Neural progenitor cell (in vitro differentiated cells): ENCODE results near the gene PLCB1. TPM values are rescaled to one million over a fixed set of nuclear protein-coding genes. Genes with fewer than 3 reads are reported as not detected.

ENCODE experiments used
- DNase-seq: peaks from one replicate; pipeline ENCODE4 v3.0.0-alpha.2; 2016; ENCODE audit warnings: low spot score
- H2AFZ ChIP-seq: fragments of 200-600 bp; sonication (generic); replicated peaks from 2 replicates; pipeline ENCODE4 v1.6.1; 2016; ENCODE audit warnings: antibody characterized with exemption
- H3F3A ChIP-seq: fragments of 200-600 bp; sonication (generic); 2 replicates; pipeline ENCODE4 v1.6.1; 2016; ENCODE audit warnings: antibody characterized with exemption, low read depth
- H3K27ac ChIP-seq: fragments of 200-600 bp; sonication (generic); 2 replicates; pipeline ENCODE4 v1.5.1; 2016; ENCODE audit warnings: mild to moderate bottlenecking
- H3K27me3 ChIP-seq: fragments of 200-600 bp; sonication (generic); 2 replicates; pipeline ENCODE4 v1.6.1; 2016; ENCODE audit warnings: mild to moderate bottlenecking, moderate library complexity
- H3K36me3 ChIP-seq: fragments of 200-600 bp; sonication (generic); 2 replicates; pipeline ENCODE4 v1.5.1; 2016
- H3K4me1 ChIP-seq: fragments of 200-600 bp; sonication (generic); 2 replicates; pipeline ENCODE4 v1.6.1; 2016; ENCODE audit warnings: mixed run types
- H3K4me2 ChIP-seq: fragments of 200-600 bp; sonication (generic); 2 replicates; pipeline ENCODE4 v1.6.1; 2016
- H3K4me3 ChIP-seq: fragments of 200-600 bp; sonication (generic); 2 replicates; pipeline ENCODE4 v1.5.1; 2016
- H3K79me2 ChIP-seq: fragments of 200-600 bp; sonication (generic); 2 replicates; pipeline ENCODE4 v1.6.1; 2016; ENCODE audit warnings: low read depth
- H3K9ac ChIP-seq: fragments of 200-600 bp; sonication (generic); 2 replicates; pipeline ENCODE4 v1.6.1; 2016
- H3K9me3 ChIP-seq: fragments of 200-600 bp; sonication (generic); 2 replicates; pipeline ENCODE4 v1.5.1; 2016; ENCODE audit warnings: low read depth
- H4K20me1 ChIP-seq: fragments of 200-600 bp; sonication (generic); 2 replicates; pipeline ENCODE4 v1.6.1; 2016; ENCODE audit warnings: low read depth
- H3K27ac Mint-ChIP-seq: 3 replicates; pipeline ENCODE4 v1.8.0; 2021; ENCODE audit warnings: mixed read lengths
- H3K27me3 Mint-ChIP-seq: 2 replicates; pipeline ENCODE4 v1.8.0; 2022; ENCODE audit warnings: low read depth, mild to moderate bottlenecking, inconsistent platforms, moderate library complexity, mixed read lengths; ENCODE audit not compliant: insufficient read depth
- H3K36me3 Mint-ChIP-seq: 3 replicates; pipeline ENCODE4 v1.8.0; 2021; ENCODE audit warnings: mixed read lengths
- H3K4me1 Mint-ChIP-seq: 3 replicates; pipeline ENCODE4 v1.8.0; 2021; ENCODE audit warnings: mixed read lengths
- H3K4me3 Mint-ChIP-seq: 3 replicates; pipeline ENCODE4 v1.8.0; 2021; ENCODE audit warnings: mild to moderate bottlenecking, moderate library complexity, mixed read lengths
- H3K9me3 Mint-ChIP-seq: 3 replicates; pipeline ENCODE4 v1.8.0; 2020; ENCODE audit warnings: mixed read lengths
- EZH2 ChIP-seq: fragments of 200-600 bp; sonication (generic); IDR thresholded peaks from 2 replicates; pipeline ENCODE4 v1.6.1; 2017; ENCODE audit warnings: antibody characterized with exemption, mild to moderate bottlenecking, moderate library complexity
- EZH2phosphoT487 ChIP-seq: fragments of 200-600 bp; sonication (generic); IDR thresholded peaks from 2 replicates; pipeline ENCODE4 v1.6.1; 2017; ENCODE audit warnings: antibody characterized with exemption
- total RNA-seq: library from RNA; depleted of rRNA; stranded (reverse); fragments of >200 nt; gene quantifications from 2 replicates; pipeline ENCODE4 v1.2.3, GENCODE V29; 2015; ENCODE audit warnings: low replicate concordance
- TF ChIP-seq, protein P1 (sequence below): fragments of 200-600 bp; sonication (generic); IDR thresholded peaks from 2 replicates; pipeline ENCODE4 v1.5.1; 2017; ENCODE audit warnings: antibody characterized with exemption, mild to moderate bottlenecking

The PLCB1 gene
- total RNA-seq, 1 donor from 2014 or later: 30.2 TPM

DNA sequence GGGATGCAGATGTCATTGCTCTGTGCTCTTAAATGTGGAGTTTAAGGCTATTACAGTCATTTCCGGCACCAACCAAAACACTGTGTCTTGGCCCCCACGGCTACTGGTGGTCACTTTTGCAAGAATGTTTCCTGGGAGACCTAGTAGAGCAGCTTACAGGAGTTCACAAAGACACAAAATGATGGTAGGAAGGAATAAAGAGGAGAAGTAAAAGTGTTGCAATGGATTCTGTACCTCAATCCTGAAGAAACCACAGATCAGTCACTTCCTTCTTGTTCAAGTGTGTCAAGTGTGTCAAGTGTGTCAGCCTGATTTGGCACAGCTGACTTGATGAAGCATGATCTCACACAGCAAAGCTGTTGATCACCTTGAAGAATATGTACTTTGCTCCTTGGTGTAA, 344.0 kb downstream of the PLCB1 start:
- Histone ChIP-seq H3F3A (no peaks in the 10 kb centered on the region), H2AFZ (no peak overlapping the region), H3K4me3 (no peak overlapping the region), H3K4me1 (peaks cover 4% of the 10 kb centered on the region), H3K79me2 (no peaks in the 10 kb centered on the region), H3K27ac (no peak overlapping the region), H3K4me2 (no peak overlapping the region), H3K27me3 (no peaks in the 10 kb centered on the region), H3K9me3 (no peaks in the 10 kb centered on the region), H3K9ac (no peak overlapping the region), H4K20me1 (no peaks in the 10 kb centered on the region), H3K36me3 (no peaks in the 10 kb centered on the region)
- Mint-ChIP-seq H3K4me1 (peaks cover 10% of the 10 kb centered on the region), H3K27me3 (no peaks in the 10 kb centered on the region), H3K27ac (no peak overlapping the region), H3K9me3 (no peaks in the 10 kb centered on the region), H3K36me3 (no peaks in the 10 kb centered on the region), H3K4me3 (no peak overlapping the region)
- TF ChIP-seq EZH2phosphoT487 (no peak), EZH2 (no peak)
- TF ChIP-seq, protein P1, sequence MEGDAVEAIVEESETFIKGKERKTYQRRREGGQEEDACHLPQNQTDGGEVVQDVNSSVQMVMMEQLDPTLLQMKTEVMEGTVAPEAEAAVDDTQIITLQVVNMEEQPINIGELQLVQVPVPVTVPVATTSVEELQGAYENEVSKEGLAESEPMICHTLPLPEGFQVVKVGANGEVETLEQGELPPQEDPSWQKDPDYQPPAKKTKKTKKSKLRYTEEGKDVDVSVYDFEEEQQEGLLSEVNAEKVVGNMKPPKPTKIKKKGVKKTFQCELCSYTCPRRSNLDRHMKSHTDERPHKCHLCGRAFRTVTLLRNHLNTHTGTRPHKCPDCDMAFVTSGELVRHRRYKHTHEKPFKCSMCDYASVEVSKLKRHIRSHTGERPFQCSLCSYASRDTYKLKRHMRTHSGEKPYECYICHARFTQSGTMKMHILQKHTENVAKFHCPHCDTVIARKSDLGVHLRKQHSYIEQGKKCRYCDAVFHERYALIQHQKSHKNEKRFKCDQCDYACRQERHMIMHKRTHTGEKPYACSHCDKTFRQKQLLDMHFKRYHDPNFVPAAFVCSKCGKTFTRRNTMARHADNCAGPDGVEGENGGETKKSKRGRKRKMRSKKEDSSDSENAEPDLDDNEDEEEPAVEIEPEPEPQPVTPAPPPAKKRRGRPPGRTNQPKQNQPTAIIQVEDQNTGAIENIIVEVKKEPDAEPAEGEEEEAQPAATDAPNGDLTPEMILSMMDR: no peak
- DNase-seq: no peak

DNA sequence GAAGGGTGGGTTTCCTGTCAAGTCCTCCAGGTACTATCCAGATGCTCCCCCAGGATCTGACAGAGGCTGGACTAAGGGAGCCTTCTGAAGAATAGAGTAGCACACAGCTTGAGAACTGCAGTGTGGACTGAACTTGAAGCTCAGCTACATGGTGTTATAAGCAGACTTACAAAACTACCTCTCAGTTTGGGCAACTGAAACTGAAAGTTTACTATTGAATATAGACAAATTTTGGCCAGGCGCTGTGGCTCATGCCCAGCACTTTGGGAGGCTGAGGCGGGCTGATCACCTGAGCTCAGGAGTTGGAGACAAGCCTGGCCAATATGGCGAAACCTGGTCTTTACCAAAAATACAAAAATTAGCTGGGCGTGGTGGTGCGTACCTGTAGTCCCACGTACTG, 348.5 kb downstream of the PLCB1 start:
- H3K27ac Mint-ChIP-seq: no peak overlapping the region
- Histone ChIP-seq H3K27ac (no peak overlapping the region), H4K20me1 (no peaks in the 10 kb centered on the region), H3K9me3 (no peaks in the 10 kb centered on the region), H3K27me3 (no peaks in the 10 kb centered on the region), H3K4me1 (no peaks in the 10 kb centered on the region), H3K36me3 (no peaks in the 10 kb centered on the region), H3F3A (no peaks in the 10 kb centered on the region), H3K4me3 (no peak overlapping the region), H3K79me2 (no peaks in the 10 kb centered on the region), H2AFZ (no peak overlapping the region), H3K9ac (no peak overlapping the region), H3K4me2 (no peak overlapping the region)
- H3K9me3 Mint-ChIP-seq: no peaks in the 10 kb centered on the region
- H3K4me1 Mint-ChIP-seq: no peaks in the 10 kb centered on the region
- H3K4me3 Mint-ChIP-seq: no peak overlapping the region
- H3K27me3 Mint-ChIP-seq: no peaks in the 10 kb centered on the region
- H3K36me3 Mint-ChIP-seq: no peaks in the 10 kb centered on the region
- TF ChIP-seq EZH2 (no peak), EZH2phosphoT487 (no peak)
- TF ChIP-seq, protein P1: no peak
- no peak for DNase-seq

DNA sequence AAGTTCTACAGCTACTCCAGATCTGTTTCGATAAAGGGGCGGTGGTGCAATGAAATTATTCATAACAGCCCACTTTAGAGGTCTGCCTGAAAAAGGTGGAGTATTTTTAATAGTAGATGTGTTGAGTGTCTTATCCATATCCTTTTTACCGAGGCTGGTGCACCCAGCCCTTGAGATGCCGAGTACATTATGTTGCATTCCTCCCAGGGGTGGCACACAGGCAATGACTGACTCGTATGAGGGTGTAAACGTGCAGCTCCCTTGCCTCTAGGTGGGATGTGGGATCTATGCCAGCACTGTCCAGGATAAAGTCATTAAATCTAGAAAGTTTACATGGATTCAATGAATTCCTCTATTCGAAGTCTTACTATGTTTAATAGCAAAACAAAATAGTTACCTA, 355.6 kb downstream of the PLCB1 start:
- Histone ChIP-seq H4K20me1 (no peaks in the 10 kb centered on the region), H3K4me1 (no peaks in the 10 kb centered on the region), H3K9me3 (no peaks in the 10 kb centered on the region), H3K9ac (no peak overlapping the region), H3K79me2 (no peaks in the 10 kb centered on the region), H3K4me2 (no peak overlapping the region), H3F3A (no peaks in the 10 kb centered on the region), H2AFZ (no peak overlapping the region), H3K36me3 (no peaks in the 10 kb centered on the region), H3K27ac (no peak overlapping the region), H3K4me3 (no peak overlapping the region), H3K27me3 (no peaks in the 10 kb centered on the region)
- Mint-ChIP-seq H3K9me3 (no peaks in the 10 kb centered on the region), H3K27ac (no peak overlapping the region), H3K4me3 (no peak overlapping the region), H3K36me3 (no peaks in the 10 kb centered on the region), H3K4me1 (no peaks in the 10 kb centered on the region), H3K27me3 (no peaks in the 10 kb centered on the region)
- no peak for DNase-seq
- TF ChIP-seq EZH2 (no peak), EZH2phosphoT487 (no peak)
- TF ChIP-seq, protein P1: no peak
